ENCODE measurements around the gene CCDC15.
A peak's percentile ranks its signal among the peaks of the same experiment; 100 is the strongest.

The CCDC15 gene

GRCh38 chr11:125073616-125074483, 119.8 kb downstream of the CCDC15 start:
- ChIA-PET POLR2A (ENCODE audit: low non-redundant PET) (no interaction called here), CTCF (interaction anchor here (0.6 to 1.1 kb wide), 2 partner anchors 10 to 494 kb away, joined by 3 to 4 read pairs; partner anchors contain the start of gene SLC37A2)
- no peak for TF ChIP-seq CTCF (conservative IDR thresholded peaks at IDR 0.05; ENCODE audit: low read depth)
- peak overlapping the region; percentile 77 for H3K27ac ChIP-seq
- DNase-seq (ENCODE audit: low spot score): no peak

GRCh38 chr11:125074511-125075241, 120.7 kb downstream of the CCDC15 start:
- ChIA-PET POLR2A (ENCODE audit: low non-redundant PET) (no interaction called here), CTCF (no interaction called here)
- no peak for DNase-seq (ENCODE audit: low spot score)
- H3K27ac ChIP-seq: peak overlapping the region; percentile 77
- no peak for TF ChIP-seq CTCF (conservative IDR thresholded peaks at IDR 0.05; ENCODE audit: low read depth)

- no peak for TF ChIP-seq CTCF (conservative IDR thresholded peaks at IDR 0.05; ENCODE audit: low read depth)
- CTCF ChIA-PET: interaction anchor here (0.6 kb wide), 2 partner anchors 36 to 148 kb away, joined by 5 read pairs; no protein-coding TSS in a partner anchor
These were observed 121.2 kb downstream of the CCDC15 start for GRCh38 chr11:125075242-125075625.

GRCh38 chr11:125075900-125076317, 121.9 kb downstream of the CCDC15 start:
- no peak for TF ChIP-seq CTCF (conservative IDR thresholded peaks at IDR 0.05; ENCODE audit: low read depth)
- H3K27ac ChIP-seq: peak overlapping the region; percentile 77
- peak; percentile 72 for DNase-seq (ENCODE audit: low spot score)
- POLR2A ChIA-PET (ENCODE audit: low non-redundant PET): no interaction called here
- CTCF ChIA-PET: interaction anchor here (0.6 to 0.7 kb wide), 5 partner anchors 37 to 1279 kb away, joined by 3 to 5 read pairs (median 4); no protein-coding TSS in a partner anchor

More at GRCh38 chr11:125075242-125075625, 121.2 kb downstream of the CCDC15 start:
- no peak for DNase-seq (ENCODE audit: low spot score)
- POLR2A ChIA-PET (ENCODE audit: low non-redundant PET): no interaction called here
- H3K27ac ChIP-seq: peak overlapping the region; percentile 77

- POLR2A ChIA-PET (ENCODE audit: low non-redundant PET): no interaction called here
- TF ChIP-seq CTCF (conservative IDR thresholded peaks at IDR 0.05; ENCODE audit: low read depth): no peak
- DNase-seq (ENCODE audit: low spot score): no peak
- CTCF ChIA-PET: interaction anchor here (0.6 to 1.4 kb wide), 4 partner anchors 65 to 1278 kb away, joined by 3 to 4 read pairs (median 4); no protein-coding TSS in a partner anchor
- peak overlapping the region; percentile 77 for H3K27ac ChIP-seq
These were observed 122.5 kb downstream of the CCDC15 start for GRCh38 chr11:125076378-125076945.

- DNase-seq (ENCODE audit: low spot score): no peak
- TF ChIP-seq CTCF (conservative IDR thresholded peaks at IDR 0.05; ENCODE audit: low read depth): no peak
- CTCF ChIA-PET: interaction anchor here (0.7 to 1.4 kb wide), 2 partner anchors 64 to 407 kb away, joined by 3 read pairs; no protein-coding TSS in a partner anchor
- POLR2A ChIA-PET (ENCODE audit: low non-redundant PET): interaction anchor here (0.8 kb wide), 1 partner anchor 15 kb away, joined by 3 read pairs; the partner anchor contains the start of gene SLC37A2
- H3K27ac ChIP-seq: no peak overlapping the region
These were observed 124.0 kb downstream of the CCDC15 start for GRCh38 chr11:125078016-125078415.
